HG03064 (cell line): ENCODE measurements around the gene UEVLD.

Experiments
- ATAC-seq: cut with Tn5 transposase; IDR thresholded peaks from one replicate; pipeline ENCODE4 v1.9.1; 2021; ENCODE audit warnings: low read depth; ENCODE audit not compliant: unreplicated experiment

The UEVLD gene

GRCh38 chr11:18521122-18521521, 67.4 kb downstream of the UEVLD start:
- no peak for ATAC-seq

DNA sequence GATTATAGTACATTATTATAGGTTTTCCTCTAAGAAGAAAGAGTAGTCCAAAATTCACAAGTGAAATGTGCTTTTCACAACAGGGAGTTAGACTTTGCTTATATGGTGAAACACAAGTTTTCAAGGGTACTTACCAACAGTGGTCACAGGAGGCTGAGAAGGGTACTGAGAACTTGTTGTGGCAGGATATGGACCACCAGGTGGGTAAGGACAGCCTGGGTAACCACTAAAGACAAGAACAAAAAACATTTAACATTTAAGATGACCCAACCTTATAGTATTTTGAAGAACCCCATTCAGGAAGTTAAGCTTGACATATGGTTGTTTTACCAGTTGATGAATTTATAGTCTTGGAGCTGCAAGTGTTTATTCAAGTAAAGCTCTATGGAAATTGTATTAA, 86.2 kb downstream of the UEVLD start:
- ATAC-seq: no peak

GRCh38 chr11:18501629-18502028, 86.9 kb downstream of the UEVLD start:
- no peak for ATAC-seq

- no peak for ATAC-seq
Observed at GRCh38 chr11:18498039-18498438, 90.5 kb downstream of the UEVLD start.

DNA sequence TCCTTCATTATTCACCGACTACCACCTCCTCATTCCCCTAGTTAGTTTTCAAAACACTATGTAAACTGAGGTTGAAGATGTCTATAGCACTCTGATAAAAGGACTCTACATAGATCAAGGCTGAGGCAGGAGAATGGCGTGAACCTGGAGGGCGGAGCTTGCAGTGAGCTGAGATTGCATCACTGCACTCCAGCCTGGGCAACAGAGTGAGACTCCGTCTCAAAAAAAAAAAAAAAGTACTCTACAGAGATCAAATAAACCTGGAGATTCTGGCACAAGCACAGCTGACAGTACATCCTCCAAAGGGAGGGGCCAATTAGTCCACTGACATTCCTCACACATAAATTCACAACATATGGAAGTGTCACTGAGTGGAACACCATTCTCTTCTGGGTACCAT, 92.8 kb downstream of the UEVLD start:
- ATAC-seq: no peak

- no peak for ATAC-seq
Observed at GRCh38 chr11:18495271-18495670, 93.3 kb downstream of the UEVLD start.

DNA sequence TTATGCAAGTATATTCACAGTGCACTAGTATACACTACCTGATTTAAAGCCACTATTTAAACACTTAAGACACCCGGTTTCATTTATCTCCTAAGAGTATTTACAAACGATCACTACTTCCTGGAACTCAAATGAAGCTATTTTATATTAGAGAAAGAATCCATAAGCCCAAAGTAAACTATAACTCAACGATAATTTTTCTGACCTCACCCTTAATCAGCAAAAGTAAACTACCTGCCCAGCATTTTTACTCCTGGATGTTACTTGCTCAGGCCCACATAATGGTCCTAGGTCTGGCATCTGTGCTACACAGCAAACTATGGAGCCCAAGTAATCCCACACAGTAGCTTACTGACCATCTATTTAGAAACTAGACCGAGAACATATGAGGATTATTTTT, 95.2 kb downstream of the UEVLD start:
- no peak for ATAC-seq

DNA sequence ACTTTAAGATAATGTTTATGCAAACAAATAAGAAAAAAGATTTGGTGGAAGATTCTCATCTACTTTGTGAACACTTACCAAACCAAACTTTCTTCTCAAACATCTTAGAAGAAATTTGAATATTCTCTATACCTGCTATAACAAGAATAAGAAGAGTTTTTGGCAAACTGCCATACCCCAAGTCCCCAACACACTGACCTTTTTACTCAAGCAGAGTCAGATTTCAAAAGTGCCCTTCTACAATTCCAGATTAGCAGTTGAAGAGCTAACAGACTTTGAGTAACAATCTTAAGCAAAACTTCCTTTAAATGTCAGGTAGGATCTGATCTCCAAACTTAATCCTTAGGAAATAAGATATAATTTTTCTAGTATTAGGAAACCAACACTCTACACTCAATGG, 95.6 kb downstream of the UEVLD start:
- ATAC-seq: no peak

DNA sequence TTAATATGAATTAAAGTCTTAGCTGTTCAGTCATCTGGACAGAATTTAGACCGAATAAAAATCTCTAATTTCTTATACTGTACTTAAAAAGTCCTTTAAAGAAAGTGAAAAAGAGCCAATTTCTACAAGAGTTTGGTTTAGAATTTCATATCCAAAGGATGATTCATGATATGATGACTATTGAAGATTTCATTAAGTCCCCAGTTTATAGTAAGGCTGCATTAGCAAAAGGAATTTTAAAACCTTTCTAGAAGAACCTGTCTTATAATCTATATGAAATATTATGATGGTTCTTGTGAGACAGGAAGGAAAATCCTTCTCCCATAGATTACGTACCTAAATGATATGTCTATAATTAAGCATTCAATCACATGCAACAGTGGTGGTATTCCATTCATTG, 96.6 kb downstream of the UEVLD start:
- ATAC-seq: no peak

DNA sequence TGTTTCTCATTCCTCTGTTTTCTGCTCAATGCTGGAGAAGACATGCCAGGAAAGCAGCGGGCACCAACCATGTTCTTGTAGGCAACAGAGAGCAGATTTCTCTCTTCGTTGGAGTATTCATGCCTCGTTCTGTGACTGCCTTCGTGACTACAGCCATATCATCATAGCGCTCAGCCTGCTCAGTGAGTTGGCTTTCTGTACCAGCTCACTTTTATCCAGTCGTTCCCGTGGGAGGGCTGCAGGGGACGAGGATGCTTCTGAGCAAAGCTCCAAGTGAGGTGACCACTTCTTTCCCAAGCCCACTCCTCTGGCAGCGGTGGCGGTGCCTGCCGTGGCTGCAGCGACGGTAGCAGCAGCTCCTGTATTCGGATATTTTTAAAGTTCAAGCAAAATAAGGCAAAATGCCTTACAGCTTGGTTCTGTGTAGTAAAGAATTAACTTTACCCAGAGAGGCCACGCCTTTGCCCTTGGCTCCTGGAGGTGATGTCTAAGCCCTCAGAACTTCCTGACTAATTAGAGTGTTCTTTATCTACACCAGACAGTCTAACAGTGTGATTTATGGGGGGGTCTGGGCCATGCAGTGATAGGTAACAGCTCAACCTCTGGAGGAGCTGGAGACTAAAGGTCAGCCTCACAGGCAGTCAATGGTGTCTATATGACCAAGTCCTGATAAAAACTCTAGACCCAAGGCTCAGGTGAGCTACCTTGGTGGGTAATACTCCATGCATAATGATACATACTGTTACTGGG, 97.6 kb downstream of the UEVLD start:
- no peak for ATAC-seq

DNA sequence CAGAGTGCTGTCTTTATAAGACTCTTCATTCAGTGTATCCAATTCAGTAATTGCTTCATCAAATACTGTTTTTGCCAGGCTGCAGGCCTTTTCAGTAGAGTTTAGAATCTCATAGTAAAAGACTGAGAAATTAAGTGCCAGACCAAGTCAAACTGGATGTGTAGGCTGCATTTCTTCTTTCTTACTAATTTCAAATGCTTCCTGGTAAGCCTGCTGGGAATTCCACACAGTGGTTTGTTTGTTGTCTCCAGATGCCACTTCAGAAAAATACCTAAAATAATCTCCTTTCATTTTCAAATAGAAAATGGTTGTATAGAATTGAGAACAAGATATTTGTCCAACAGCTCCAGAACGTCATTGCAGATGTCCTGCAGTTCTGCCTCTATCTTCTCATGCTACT, 98.2 kb downstream of the UEVLD start:
- ATAC-seq: no peak

- ATAC-seq: no peak
Observed at GRCh38 chr11:18485913-18486528, 102.5 kb downstream of the UEVLD start.
